ENCODE measurements around the gene DRD4. TPM values are rescaled to one million over a fixed set of nuclear protein-coding genes. Genes with fewer than 3 reads are reported as not detected.

DRD4 gene
- 0.07 TPM in 1 of 2 replicates, not detected in the other for total RNA-seq

DNA sequence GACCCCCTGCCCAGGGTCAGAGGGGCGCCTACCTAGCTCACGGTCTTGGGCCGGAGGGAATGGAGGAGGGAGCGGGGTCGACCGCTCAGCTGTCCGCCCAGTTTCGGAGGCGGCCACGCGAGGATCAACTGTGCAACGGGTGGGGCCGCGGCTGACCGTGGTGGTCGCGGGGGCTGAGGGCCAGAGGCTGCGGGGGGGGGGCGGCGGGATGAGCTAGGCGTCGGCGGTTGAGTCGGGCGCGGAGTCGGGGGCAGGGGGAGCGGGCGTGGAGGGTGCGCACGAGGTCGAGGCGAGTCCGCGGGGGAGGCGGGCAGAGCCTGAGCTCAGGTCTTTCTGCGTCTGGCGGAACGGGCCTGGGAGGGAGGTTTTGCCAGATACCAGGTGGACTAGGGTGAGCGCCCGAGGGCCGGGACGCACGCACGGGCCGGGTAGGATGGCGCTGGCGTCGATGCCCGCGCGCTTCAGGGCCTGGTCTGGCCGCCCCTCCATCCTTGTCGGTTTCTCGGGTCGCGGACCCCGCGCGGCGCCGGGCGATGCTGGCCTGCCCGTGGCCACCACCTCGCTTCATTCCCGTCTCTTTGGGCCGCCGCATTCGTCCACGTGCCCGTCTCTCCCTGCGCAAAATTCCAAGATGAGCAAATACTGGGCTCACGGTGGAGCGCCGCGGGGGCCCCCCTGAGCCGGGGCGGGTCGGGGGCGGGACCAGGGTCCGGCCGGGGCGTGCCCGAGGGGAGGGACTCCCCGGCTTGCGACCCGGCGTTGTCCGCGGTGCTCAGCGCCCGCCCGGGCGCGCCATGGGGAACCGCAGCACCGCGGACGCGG lies at the start of gene DRD4:
Gene DRD4, plus strand, starts transcription at position 759 of the 822 bp plus-strand sequence. Its CDS starts 36 bp downstream, at position 795.

DNA sequence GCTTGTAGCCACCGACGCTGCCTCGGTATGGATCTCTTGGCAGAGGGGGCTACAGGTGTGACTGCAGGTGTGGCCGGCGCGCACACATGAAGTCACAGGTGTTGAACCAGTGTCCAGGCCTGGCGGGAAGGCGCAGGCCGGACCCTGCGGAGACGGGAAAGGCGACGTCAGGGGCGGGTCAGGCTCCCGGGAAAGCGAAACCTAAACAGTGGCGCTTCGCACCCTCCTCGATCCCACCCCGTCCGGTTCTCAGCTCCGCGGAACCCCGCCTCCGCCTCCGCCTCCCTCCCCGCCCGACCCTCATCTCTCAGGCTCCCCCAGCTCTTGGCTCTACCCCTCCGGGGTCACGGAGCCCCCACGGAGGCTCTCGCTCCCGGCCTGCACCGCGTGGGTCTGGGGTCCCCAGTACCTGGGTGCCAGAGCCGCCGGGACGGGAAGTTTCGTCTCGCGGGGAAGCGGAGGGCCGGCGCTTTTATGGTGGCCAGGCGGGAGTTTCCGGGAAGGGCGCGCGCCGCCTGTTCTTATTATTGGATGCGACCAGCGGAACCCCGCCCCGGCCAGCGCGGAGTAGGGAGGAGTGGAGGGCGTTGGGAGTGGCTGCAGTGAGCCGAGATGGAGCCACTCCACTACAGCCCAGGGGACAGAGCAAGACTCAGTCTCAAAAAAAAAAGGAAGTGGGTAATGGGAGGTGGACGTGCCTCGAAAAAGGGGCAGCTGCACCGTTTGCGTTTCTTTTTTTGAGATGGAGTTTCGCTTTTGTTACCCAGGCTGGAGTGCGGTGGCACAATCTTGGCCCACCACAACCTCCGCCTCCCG lies 21.4 kb upstream of the DRD4 start, which contains the start of gene IRF7:
Gene IRF7, minus strand, starts transcription at position 447 of the 816 bp plus-strand sequence. CDS start 586 bp downstream, outside the sequence.

DNA sequence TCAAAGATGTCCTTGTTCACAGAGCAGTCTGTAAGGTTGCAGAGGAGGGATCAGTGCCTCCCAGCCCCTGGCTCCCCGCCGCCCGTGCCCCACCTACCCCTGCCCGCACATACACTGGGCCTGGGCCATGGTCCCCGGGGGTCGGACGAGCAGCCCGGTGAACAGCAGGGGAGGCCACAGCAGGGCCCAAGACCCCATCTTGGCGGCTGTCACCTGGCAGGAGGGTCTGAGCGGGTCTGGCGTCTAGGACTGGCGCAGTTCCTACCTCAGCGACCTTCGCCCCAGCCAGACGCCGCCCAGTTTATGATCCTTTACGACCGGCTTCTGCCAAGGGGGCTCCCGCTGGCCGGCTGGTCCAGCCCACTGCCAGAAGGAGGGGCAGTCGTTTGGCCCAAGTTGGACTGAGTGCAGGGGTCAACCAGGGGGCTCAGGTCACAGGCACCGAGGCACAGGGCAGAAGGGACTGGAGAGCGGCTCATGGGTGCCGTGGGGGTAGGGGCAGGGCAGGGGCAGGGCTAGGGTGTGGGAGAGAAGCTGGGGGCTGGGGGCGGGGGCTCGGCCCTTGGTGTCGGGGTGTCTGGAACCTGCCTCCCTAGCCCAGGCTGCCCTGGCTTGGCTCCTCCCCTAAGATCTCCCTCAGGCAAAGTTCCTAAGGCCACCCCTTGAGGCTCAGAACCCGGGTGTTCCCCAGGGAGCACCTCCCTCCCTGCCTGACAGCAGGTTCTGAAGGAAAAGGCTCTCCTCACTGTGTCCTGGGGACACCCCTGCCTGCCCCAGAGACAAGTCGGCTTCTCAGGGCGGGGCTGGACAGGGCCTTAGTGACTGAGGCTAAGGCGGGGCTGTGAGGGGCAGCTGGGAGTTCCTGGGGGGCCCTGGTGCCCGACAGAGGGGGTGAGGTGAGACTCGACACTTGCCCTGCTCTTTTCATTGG lies 12.1 kb upstream of the DRD4 start, which contains the start of gene CDHR5:
Gene CDHR5, minus strand, starts transcription at position 251 of the 931 bp plus-strand sequence. Its CDS starts 53 bp downstream, at position 198.

DNA sequence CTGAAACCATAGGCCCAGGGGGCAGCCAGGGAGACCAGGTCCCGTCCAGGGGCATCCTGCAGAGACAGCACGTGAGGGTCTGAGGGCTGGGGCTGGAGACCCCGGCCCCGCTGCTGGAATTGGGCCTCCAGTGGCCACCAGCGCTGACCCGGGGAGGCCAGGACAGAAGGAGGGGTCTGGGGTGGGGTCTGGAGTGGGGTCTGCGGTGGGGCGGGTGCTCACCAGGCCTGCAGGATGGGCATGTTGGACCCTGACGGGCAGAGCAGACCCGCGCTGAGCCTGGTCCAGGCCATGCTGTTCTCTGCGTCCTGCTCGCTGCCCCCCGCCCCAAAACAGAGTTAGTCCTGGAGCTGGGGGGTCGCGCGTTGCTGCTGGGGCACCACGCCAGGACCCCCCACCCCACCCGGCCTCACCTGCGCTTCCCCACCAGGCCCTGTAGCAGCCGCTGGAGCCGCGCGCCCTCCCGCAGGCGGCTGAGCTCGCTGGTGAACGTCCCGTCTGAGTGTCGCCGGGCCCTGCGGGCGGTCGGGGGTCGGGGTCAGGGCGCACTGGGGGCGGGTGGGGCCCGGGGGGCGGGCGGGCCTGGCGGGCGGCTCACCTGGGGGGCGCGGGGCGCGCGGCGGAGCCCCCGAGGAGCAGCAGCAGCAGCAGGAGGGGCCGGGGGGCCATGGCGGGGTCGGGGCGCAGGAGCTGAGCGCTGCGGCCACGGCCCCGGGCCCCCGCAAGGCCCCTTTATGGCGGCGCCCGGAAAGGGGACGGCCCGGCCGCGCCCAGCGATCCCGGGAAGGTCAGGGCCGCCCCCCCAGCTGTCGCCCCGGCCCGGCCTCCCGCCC lies 10.4 kb upstream of the DRD4 start, which contains the start of gene SCT:
Gene SCT, minus strand, starts transcription at position 707 of the 833 bp plus-strand sequence. Its CDS starts 38 bp downstream, at position 669.

Other genes with a start within 250 kb of the DRD4 start
- gene PKP3, start 243.1 kb upstream of the DRD4 start, total RNA-seq: 208 and 214 TPM in 2 replicates
- gene SIGIRR, start 222.3 kb upstream of the DRD4 start, total RNA-seq: 7.4 and 22.2 TPM in 2 replicates
- gene ANO9, start 195.3 kb upstream of the DRD4 start, total RNA-seq: 4.4 and 15.9 TPM in 2 replicates
- gene PTDSS2, start 187.0 kb upstream of the DRD4 start, total RNA-seq: 24.3 and 31.7 TPM in 2 replicates
- 339 and 399 TPM in 2 replicates for gene RNH1, start 130.0 kb upstream of the DRD4 start, total RNA-seq
- 99.5 and 124 TPM in 2 replicates for gene HRAS, start 101.7 kb upstream of the DRD4 start, total RNA-seq
- 0.34 and 1.4 TPM in 2 replicates for gene LRRC56, start 99.7 kb upstream of the DRD4 start, total RNA-seq
- 1.0 and 2.0 TPM in 2 replicates for gene LMNTD2, start 76.5 kb upstream of the DRD4 start, total RNA-seq
- gene RASSF7, start 76.3 kb upstream of the DRD4 start, total RNA-seq: 18.7 and 29.0 TPM in 2 replicates
- 26.3 and 37.4 TPM in 2 replicates for gene PHRF1, start 60.8 kb upstream of the DRD4 start, total RNA-seq
- gene IRF7, start 21.3 kb upstream of the DRD4 start, total RNA-seq: 7.8 and 39.3 TPM in 2 replicates
- not detected in 2 replicates for gene CDHR5, start 12.3 kb upstream of the DRD4 start, total RNA-seq
- not detected in 2 replicates for gene SCT, start 10.1 kb upstream of the DRD4 start, total RNA-seq
- gene DEAF1, start 58.0 kb downstream of the DRD4 start, total RNA-seq: 28.4 and 36.0 TPM in 2 replicates
- 16.4 and 21.9 TPM in 2 replicates for gene TMEM80, start 58.5 kb downstream of the DRD4 start, total RNA-seq
- gene EPS8L2, start 69.0 kb downstream of the DRD4 start, total RNA-seq: 126 and 167 TPM in 2 replicates
- 199 and 220 TPM in 2 replicates for gene TALDO1, start 110.2 kb downstream of the DRD4 start, total RNA-seq
- gene GATD1, start 140.2 kb downstream of the DRD4 start, total RNA-seq: 20.8 and 30.3 TPM in 2 replicates
- not detected in 2 replicates for gene CEND1, start 152.8 kb downstream of the DRD4 start, total RNA-seq
- gene SLC25A22, start 161.0 kb downstream of the DRD4 start, total RNA-seq: 6.2 and 20.9 TPM in 2 replicates
- gene PIDD1, start 168.0 kb downstream of the DRD4 start, total RNA-seq: 6.2 and 8.1 TPM in 2 replicates
- gene RPLP2, start 172.7 kb downstream of the DRD4 start, total RNA-seq: 259 and 293 TPM in 2 replicates
- 20.5 and 21.2 TPM in 2 replicates for gene PNPLA2, start 181.6 kb downstream of the DRD4 start, total RNA-seq
- 0.34 and 1.00 TPM in 2 replicates for gene CRACR2B, start 190.7 kb downstream of the DRD4 start, total RNA-seq
- gene CD151, start 195.7 kb downstream of the DRD4 start, total RNA-seq: 166 and 396 TPM in 2 replicates
- gene POLR2L, start 205.3 kb downstream of the DRD4 start, total RNA-seq: 25.6 and 55.0 TPM in 2 replicates
- 21.7 and 32.5 TPM in 2 replicates for gene TSPAN4, start 205.6 kb downstream of the DRD4 start, total RNA-seq